ENCODE results near the gene MGST1. TPM values are rescaled to one million over a fixed set of nuclear protein-coding genes. Genes with fewer than 3 reads are reported as not detected.
"Not testable (repeated sequence)": the region's sequence is repeated elsewhere in the genome, so short reads cannot be mapped to it uniquely, and the experiment has no call there.

The MGST1 gene
- total and polyA plus RNA-seq, 7 donors: 39.6 to 407 (median 156) TPM

GRCh38 chr12:16392846-16393535 lies 45.5 kb downstream of the MGST1 start:
- Histone ChIP-seq H3K27me3 (no peaks in the 10 kb centered on the region), H3K4me1 (no peaks in the 10 kb centered on the region), H3K36me3 (no peaks in the 10 kb centered on the region), H3K27ac (no peak overlapping the region), H3K9me3 (peaks cover 0 to 3% (median 1%) of the 10 kb centered on the region in 4 donors), H3K4me3 (no peak overlapping the region)
- no peak for DNase-seq
- intact Hi-C loops (cut with DNase I): no loop called here
- WGBS, 2 donors: 61 to 93% methylated on average over 1 of the region's 1 CpG
- no peak for TF ChIP-seq EP300 (IDR thresholded peaks at IDR 0.05)
- no peak for TF ChIP-seq POLR2AphosphoS5 (IDR thresholded peaks at IDR 0.05)
- TF ChIP-seq, protein P1, sequence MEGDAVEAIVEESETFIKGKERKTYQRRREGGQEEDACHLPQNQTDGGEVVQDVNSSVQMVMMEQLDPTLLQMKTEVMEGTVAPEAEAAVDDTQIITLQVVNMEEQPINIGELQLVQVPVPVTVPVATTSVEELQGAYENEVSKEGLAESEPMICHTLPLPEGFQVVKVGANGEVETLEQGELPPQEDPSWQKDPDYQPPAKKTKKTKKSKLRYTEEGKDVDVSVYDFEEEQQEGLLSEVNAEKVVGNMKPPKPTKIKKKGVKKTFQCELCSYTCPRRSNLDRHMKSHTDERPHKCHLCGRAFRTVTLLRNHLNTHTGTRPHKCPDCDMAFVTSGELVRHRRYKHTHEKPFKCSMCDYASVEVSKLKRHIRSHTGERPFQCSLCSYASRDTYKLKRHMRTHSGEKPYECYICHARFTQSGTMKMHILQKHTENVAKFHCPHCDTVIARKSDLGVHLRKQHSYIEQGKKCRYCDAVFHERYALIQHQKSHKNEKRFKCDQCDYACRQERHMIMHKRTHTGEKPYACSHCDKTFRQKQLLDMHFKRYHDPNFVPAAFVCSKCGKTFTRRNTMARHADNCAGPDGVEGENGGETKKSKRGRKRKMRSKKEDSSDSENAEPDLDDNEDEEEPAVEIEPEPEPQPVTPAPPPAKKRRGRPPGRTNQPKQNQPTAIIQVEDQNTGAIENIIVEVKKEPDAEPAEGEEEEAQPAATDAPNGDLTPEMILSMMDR (IDR thresholded peaks at IDR 0.05): no peak
- no peak for TF ChIP-seq POLR2A (IDR thresholded peaks at IDR 0.05)

GRCh38 chr12:16399101-16399500 lies 51.7 kb downstream of the MGST1 start:
- intact Hi-C loops (cut with DNase I): no loop called here
- no peaks in the 10 kb centered on the region for H3K36me3 ChIP-seq
- peaks cover 0 to 7% (median 0%) of the 10 kb centered on the region in 4 donors for H3K9me3 ChIP-seq
- no peaks in the 10 kb centered on the region for H3K4me1 ChIP-seq
- no peak overlapping the region for H3K4me3 ChIP-seq
- WGBS, 2 donors: 89 to 91% methylated on average over 7 of the region's 7 CpGs
- no peak for DNase-seq
- TF ChIP-seq EP300 (IDR thresholded peaks at IDR 0.05) (no peak), POLR2AphosphoS5 (IDR thresholded peaks at IDR 0.05) (no peak), POLR2A (IDR thresholded peaks at IDR 0.05) (no peak)
- TF ChIP-seq, protein P1 (IDR thresholded peaks at IDR 0.05): no peak
- no peaks in the 10 kb centered on the region for H3K27me3 ChIP-seq
- H3K27ac ChIP-seq: no peak overlapping the region

GRCh38 chr12:16401835-16402234 lies 54.4 kb downstream of the MGST1 start:
- not testable (repeated sequence) for H3K27me3 ChIP-seq, H3K27ac ChIP-seq, H3K36me3 ChIP-seq, H3K9me3 ChIP-seq, DNase-seq, H3K4me1 ChIP-seq, H3K4me3 ChIP-seq
- intact Hi-C loops (cut with DNase I): loop anchor here (5.0 kb wide), 1 partner anchor 535 kb away; no protein-coding TSS in a partner anchor
- 64 to 82% methylated on average over 1 of the region's 1 CpG for WGBS, 2 donors

DNA sequence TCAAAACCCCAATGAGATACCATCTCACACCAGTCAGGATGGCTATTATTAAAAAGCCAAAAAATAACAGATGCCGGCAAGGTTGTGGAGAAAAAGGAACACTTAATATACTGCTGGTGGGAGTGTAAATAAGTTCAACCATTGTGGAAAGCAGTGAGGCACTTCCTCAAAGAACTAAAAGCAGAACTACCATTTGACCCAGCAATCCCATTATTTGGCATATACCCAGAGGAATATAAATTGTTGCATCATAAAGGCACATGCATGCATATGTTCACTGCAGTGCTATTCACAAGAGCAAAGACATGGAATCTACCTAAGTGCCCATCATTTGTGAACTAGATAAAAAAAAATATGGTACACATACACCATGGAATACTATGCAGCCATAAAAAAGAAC lies 59.9 kb downstream of the MGST1 start:
- TF ChIP-seq, protein P1 (IDR thresholded peaks at IDR 0.05): no peak
- TF ChIP-seq EP300 (IDR thresholded peaks at IDR 0.05): no peak
- TF ChIP-seq POLR2AphosphoS5 (IDR thresholded peaks at IDR 0.05): no peak
- TF ChIP-seq POLR2A (IDR thresholded peaks at IDR 0.05): no peak
- Histone ChIP-seq H3K27me3 (no peaks in the 10 kb centered on the region), H3K36me3 (no peaks in the 10 kb centered on the region), H3K4me3 (no peak overlapping the region), H3K4me1 (no peaks in the 10 kb centered on the region), H3K9me3 (no peaks in the 10 kb centered on the region), H3K27ac (no peak overlapping the region)
- DNase-seq: no peak
- intact Hi-C loops (cut with DNase I): no loop called here
- WGBS, 2 donors: 73 to 94% methylated on average over 1 of the region's 1 CpG

Other genes with a start within 250 kb of the MGST1 start
- not detected for gene SLC15A5, start 70.0 kb upstream of the MGST1 start, total RNA-seq
- not detected for gene SLC15A5, start 70.0 kb upstream of the MGST1 start, polyA plus RNA-seq

All from sigmoid colon (tissue), 7 donors.